ENCODE measurements around the gene BCKDHA. TPM values are rescaled to one million over a fixed set of nuclear protein-coding genes. Genes with fewer than 3 reads are reported as not detected.
A peak's percentile ranks its signal among the peaks of the same experiment; 100 is the strongest.

The BCKDHA gene
- total RNA-seq (10 to 100 TPM; 21.0 to 36.1 (median 33.0) TPM), polyA plus RNA-seq (50.4 TPM)
- long read RNA-seq, donor 1, transcript BCKDHA-201 (9 exons, 2,103 nt) = major isoform, 132 of 151 reads
- long read RNA-seq, donor 1, partial matches to known transcripts = 8 of 151 reads
- long read RNA-seq, donor 1, other reads (novel, unspliced or antisense) = 11 of 151 reads
- long read RNA-seq, donor 2, transcript BCKDHA-201 (9 exons, 2,103 nt) = major isoform, 69 of 95 reads
- long read RNA-seq, donor 2, partial matches to known transcripts = 5 of 95 reads
- long read RNA-seq, donor 2, other reads (novel, unspliced or antisense) = 21 of 95 reads
- long read RNA-seq, donor 3, transcript BCKDHA-201 (9 exons, 2,103 nt) = major isoform, 215 of 264 reads
- long read RNA-seq, donor 3, partial matches to known transcripts = 25 of 264 reads
- long read RNA-seq, donor 3, other reads (novel, unspliced or antisense) = 24 of 264 reads
- long read RNA-seq, donor 4, transcript BCKDHA-201 (9 exons, 2,103 nt) = major isoform, 98 of 119 reads
- long read RNA-seq, donor 4, partial matches to known transcripts = 10 of 119 reads
- long read RNA-seq, donor 4, other reads (novel, unspliced or antisense) = 11 of 119 reads

GRCh38 chr19:41397086-41398049 lies at the start of gene BCKDHA, which contains the start of gene EXOSC5:
Gene BCKDHA (plus strand): TSS chr19:41397818. CDS start chr19:41397828, 10 bp downstream.
Gene EXOSC5 (minus strand): TSS chr19:41397359. CDS start chr19:41397328, 31 bp downstream.
- Histone ChIP-seq H3K27me3 (ENCODE audit: control insufficient read depth, insufficient read depth) (no peaks in the 10 kb centered on the region), H3K4me3 (ENCODE audit: low read length) (peak within 1 kb of the TSS; percentile 98), H3K4me1 (ENCODE audit: control insufficient read depth, insufficient read depth, low read length) (peaks cover 6% of the 10 kb centered on the region), H3K27ac (ENCODE audit: low read length) (peak within 1 kb of the TSS; percentile 89), H3K9me3 (ENCODE audit: control insufficient read depth, low read length) (no peaks in the 10 kb centered on the region)
- peak; percentile 97 to 98 for ATAC-seq
- DNase-seq = peak; percentile 99 to 100 (median 99)
- under 1% methylated on average over 50 of the region's 50 CpGs for WGBS
- intact Hi-C loops (cut with DNase I) = no loop called here

DNA sequence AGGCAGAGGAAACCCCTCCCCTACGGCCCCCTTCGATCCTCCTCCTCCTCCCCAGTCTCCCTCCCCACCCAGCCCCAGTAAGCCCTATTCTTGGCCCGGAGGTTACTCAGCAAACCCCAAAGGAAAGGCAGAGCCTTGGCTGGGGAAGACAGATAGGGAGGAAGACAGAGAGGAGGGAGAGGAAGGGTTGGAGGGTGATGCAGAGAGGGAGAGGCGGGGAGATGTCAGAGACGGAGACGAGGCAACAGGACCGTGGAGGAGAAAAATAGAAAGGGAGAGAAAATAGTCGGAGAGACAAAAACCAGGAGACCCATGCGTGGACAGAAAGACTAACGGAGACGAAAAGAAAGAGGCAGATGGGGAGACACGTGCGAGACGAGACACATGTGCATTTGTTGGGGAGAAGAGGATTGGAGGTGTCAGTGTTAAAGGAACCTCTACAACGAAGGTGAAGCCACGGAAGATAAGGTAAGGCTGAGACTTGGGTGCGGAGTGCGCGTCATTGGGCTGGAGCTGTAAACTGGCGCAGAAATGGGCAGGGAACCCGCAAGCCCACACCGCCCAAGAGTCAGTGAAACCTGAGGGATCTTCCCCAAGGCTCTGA lies 46.8 kb upstream of the BCKDHA start:
- WGBS = 8% methylated on average over 22 of the region's 22 CpGs
- no peaks in the 10 kb centered on the region for H3K27me3 ChIP-seq (ENCODE audit: control insufficient read depth, insufficient read depth)
- peaks cover 3% of the 10 kb centered on the region for H3K4me1 ChIP-seq (ENCODE audit: control insufficient read depth, insufficient read depth, low read length)
- intact Hi-C loops (cut with DNase I) = loop anchor here in 1 of 4 donors (10.0 kb wide), 1 partner anchor 84 kb away; the partner anchor contains the start of gene DMAC2
- H3K9me3 ChIP-seq (ENCODE audit: control insufficient read depth, low read length) = no peaks in the 10 kb centered on the region
- H3K27ac ChIP-seq (ENCODE audit: low read length) = peak overlapping the region; percentile 31
- DNase-seq = peak; percentile 28 to 63 (median 43)
- ATAC-seq = peak in 1 of 2 donors; percentile 10
- H3K4me3 ChIP-seq (ENCODE audit: low read length) = peak overlapping the region; percentile 93

DNA sequence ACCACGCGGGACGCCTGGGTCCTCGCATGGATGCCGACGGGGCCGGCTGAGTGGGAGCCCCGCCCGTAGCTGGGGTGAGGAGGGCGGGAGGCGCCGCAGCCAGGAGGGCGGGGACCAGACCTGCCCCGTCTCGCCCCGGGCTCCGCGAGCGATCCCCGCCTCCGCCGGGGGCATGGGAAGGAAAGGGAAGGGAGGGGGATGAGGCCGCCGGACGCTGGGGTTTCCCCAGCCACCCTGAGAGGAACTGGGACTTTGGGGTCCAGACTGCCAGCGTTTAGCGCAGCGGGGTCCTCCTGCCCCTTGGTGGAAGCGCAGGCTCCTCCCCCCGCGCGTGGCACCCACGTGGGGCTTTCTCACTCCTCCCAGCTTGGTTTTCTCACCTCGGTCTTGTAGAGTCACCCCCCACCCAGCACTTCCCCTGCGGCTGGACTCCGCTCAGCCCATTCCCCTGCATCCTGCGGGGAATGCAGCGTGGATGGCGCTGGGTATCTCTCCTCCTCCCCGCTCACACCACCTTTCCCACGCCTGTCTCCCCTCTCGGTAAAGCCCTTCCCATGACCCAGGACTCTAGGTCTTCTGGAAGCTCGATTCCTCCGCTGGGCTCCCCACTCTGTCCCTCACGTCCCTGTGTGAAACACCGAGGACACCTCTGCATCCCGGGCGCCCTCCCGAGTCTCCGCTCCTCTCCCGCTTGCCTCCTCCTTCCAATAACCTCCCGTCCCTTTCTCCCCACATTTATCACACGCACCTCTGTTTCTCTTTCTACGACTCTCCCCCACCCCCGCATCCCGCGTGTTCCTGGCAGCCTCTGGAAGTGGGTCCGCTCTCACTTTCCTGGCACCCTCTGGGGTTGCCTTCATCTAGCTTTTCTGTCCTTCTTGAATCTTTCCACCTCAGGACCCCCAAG lies 46.0 kb upstream of the BCKDHA start:
- WGBS = under 1% methylated on average over 58 of the region's 58 CpGs
- Histone ChIP-seq H3K4me3 (ENCODE audit: low read length) (peak overlapping the region; percentile 93), H3K27ac (ENCODE audit: low read length) (peak overlapping the region; percentile 54), H3K9me3 (ENCODE audit: control insufficient read depth, low read length) (no peaks in the 10 kb centered on the region), H3K27me3 (ENCODE audit: control insufficient read depth, insufficient read depth) (no peaks in the 10 kb centered on the region), H3K4me1 (ENCODE audit: control insufficient read depth, insufficient read depth, low read length) (peaks cover 3% of the 10 kb centered on the region)
- intact Hi-C loops (cut with DNase I) = loop anchor here in 1 of 4 donors (10.0 kb wide), 1 partner anchor 83 kb away; the partner anchor contains the start of gene DMAC2
- peak; percentile 75 to 79 for ATAC-seq
- DNase-seq = peak; percentile 79 to 91 (median 90)

- H3K9me3 ChIP-seq (ENCODE audit: control insufficient read depth, low read length) = no peaks in the 10 kb centered on the region
- H3K4me1 ChIP-seq (ENCODE audit: control insufficient read depth, insufficient read depth, low read length) = peaks cover 3% of the 10 kb centered on the region
- WGBS = 2% methylated on average over 12 of the region's 12 CpGs
- peak overlapping the region; percentile 8 for H3K27ac ChIP-seq (ENCODE audit: low read length)
- intact Hi-C loops (cut with DNase I) = loop anchor here in 1 of 4 donors (10.0 kb wide), 1 partner anchor 83 kb away; the partner anchor contains the start of gene DMAC2
- ATAC-seq (no peak), DNase-seq (no peak)
- H3K4me3 ChIP-seq (ENCODE audit: low read length) = peak overlapping the region; percentile 93
- no peaks in the 10 kb centered on the region for H3K27me3 ChIP-seq (ENCODE audit: control insufficient read depth, insufficient read depth)
Observed at GRCh38 chr19:41352279-41352608, 45.4 kb upstream of the BCKDHA start.

DNA sequence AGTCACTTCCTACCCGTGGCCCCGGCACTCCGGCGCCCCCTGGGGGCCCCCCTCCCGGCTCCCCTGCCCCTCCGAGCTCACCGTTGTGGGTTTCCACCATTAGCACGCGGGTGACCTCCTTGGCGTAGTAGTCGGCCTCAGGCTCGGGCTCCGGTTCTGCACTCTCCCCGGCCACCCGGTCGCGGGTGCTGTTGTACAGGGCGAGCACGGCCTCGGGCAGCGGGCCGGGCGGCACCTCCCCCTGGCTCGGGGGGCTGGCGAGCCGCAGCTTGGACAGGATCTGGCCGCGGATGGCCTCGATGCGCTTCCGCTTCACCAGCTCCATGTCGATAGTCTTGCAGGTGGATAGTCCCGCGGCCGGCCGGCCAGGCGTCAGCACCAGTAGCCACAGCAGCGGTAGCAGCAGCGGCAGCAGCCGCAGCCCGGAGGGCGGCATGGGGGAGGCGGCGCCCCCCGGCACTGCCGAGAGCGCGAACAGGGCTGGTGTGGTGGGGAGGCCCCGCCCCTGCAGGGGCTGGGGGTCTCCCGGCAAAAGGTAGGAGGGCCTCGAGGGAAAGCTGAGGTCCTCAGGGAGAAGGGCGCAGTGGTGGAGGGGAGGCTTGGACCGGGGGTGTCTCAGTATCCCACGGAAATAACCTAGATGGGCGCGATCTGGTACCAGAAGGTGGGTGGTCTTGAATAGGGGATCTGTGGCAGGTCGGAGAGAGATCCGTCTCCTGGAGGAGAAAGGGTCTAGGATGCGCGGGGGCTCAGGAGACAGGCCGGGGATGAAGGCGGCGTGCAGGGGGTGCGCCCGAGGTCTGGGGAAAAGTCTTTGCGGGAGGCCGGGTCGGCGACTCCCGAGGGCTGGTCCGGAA lies 44.8 kb upstream of the BCKDHA start:
- Histone ChIP-seq H3K9me3 (ENCODE audit: control insufficient read depth, low read length) (no peaks in the 10 kb centered on the region), H3K4me1 (ENCODE audit: control insufficient read depth, insufficient read depth, low read length) (peaks cover 3% of the 10 kb centered on the region), H3K27me3 (ENCODE audit: control insufficient read depth, insufficient read depth) (no peaks in the 10 kb centered on the region), H3K27ac (ENCODE audit: low read length) (peak overlapping the region; percentile 79), H3K4me3 (ENCODE audit: low read length) (peak overlapping the region; percentile 93)
- DNase-seq (peak; percentile 72 to 91 (median 87)), ATAC-seq (peak; percentile 15 to 30)
- intact Hi-C loops (cut with DNase I) = loop anchor here in 1 of 4 donors (10.0 kb wide), 1 partner anchor 82 kb away; the partner anchor contains the start of gene DMAC2
- under 1% methylated on average over 71 of the region's 71 CpGs for WGBS

DNA sequence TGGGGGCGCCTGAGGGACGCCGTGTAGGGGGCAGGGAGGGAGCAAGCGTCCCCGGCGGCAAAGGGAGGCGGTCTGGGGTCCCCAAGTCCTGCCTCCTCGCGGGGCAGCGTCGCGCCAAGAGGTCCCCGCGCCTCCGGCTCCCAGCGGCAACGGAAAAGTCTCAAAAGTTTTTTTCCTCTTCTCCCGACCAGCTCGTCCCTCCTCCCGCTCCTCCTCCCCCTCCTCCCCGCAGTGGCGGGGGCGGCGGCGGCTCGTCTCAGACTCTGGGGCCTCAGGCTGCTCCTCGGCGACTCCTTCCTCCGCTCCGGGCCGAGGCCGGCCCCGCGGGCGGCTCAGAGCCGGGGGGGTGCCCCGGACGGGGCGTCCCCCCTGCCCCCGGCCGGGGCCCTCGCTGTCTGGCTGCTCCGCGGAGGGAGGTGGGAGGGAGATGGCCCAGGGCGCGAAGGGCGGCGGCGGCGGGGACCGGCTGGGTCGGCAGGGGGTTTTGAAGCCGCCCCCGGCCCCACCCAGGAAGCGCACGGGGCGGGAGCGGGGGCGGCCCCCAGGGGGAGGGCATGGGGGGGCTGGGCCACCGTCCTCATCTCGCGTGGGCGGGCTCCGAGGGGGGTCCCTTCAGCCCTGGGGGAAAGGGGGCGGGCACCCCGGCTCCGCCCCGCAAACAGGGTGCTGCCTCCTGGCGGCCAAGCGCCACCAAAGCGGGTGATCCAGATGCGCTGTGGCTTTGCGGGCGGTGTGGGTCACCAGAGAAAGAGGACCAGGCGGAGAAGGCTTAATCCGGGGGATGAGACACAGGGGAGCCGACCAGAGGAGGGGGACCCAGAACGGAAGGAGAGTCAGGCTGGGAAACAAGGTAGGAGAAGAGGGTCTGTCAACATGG lies 43.9 kb upstream of the BCKDHA start, which contains the start of gene TGFB1:
Gene TGFB1, minus strand, starts transcription at position 457 of the 877 bp plus-strand sequence. CDS start 878 bp downstream, outside the sequence.
- DNase-seq (peak; percentile 90 to 97 (median 96)), ATAC-seq (peak; percentile 71 to 83)
- no peaks in the 10 kb centered on the region for H3K9me3 ChIP-seq (ENCODE audit: control insufficient read depth, low read length)
- H3K4me3 ChIP-seq (ENCODE audit: low read length) = peak within 1 kb of the TSS; percentile 93
- intact Hi-C loops (cut with DNase I) = loop anchor here in 1 of 4 donors (10.0 kb wide), 1 partner anchor 81 kb away; the partner anchor contains the start of gene DMAC2
- under 1% methylated on average over 78 of the region's 78 CpGs for WGBS
- H3K4me1 ChIP-seq (ENCODE audit: control insufficient read depth, insufficient read depth, low read length) = peaks cover 3% of the 10 kb centered on the region
- peak within 1 kb of the TSS; percentile 79 for H3K27ac ChIP-seq (ENCODE audit: low read length)
- H3K27me3 ChIP-seq (ENCODE audit: control insufficient read depth, insufficient read depth) = no peaks in the 10 kb centered on the region

- 88% methylated on average over 23 of the region's 23 CpGs for WGBS
- Histone ChIP-seq H3K4me3 (ENCODE audit: low read length) (peak overlapping the region; percentile 93), H3K9me3 (ENCODE audit: control insufficient read depth, low read length) (no peaks in the 10 kb centered on the region), H3K27me3 (ENCODE audit: control insufficient read depth, insufficient read depth) (no peaks in the 10 kb centered on the region), H3K4me1 (ENCODE audit: control insufficient read depth, insufficient read depth, low read length) (peaks cover 3% of the 10 kb centered on the region), H3K27ac (ENCODE audit: low read length) (no peak overlapping the region)
- ATAC-seq = no peak
- DNase-seq = peak in 2 of 3 donors; percentile 66 to 69
- intact Hi-C loops (cut with DNase I) = loop anchor here in 1 of 4 donors (10.0 kb wide), 1 partner anchor 80 kb away; the partner anchor contains the start of gene DMAC2
Observed at GRCh38 chr19:41354343-41354953, 43.2 kb upstream of the BCKDHA start.

- Histone ChIP-seq H3K4me1 (ENCODE audit: control insufficient read depth, insufficient read depth, low read length) (peaks cover 3% of the 10 kb centered on the region), H3K27me3 (ENCODE audit: control insufficient read depth, insufficient read depth) (no peaks in the 10 kb centered on the region), H3K4me3 (ENCODE audit: low read length) (no peak overlapping the region), H3K9me3 (ENCODE audit: control insufficient read depth, low read length) (no peaks in the 10 kb centered on the region), H3K27ac (ENCODE audit: low read length) (no peak overlapping the region)
- DNase-seq (no peak), ATAC-seq (no peak)
- intact Hi-C loops (cut with DNase I) = loop anchor here in 1 of 4 donors (5.0 to 10.0 kb wide), 2 partner anchors 33 to 80 kb away; partner anchors contain the start of gene DMAC2
- WGBS = 68% methylated on average over 1 of the region's 1 CpG
Observed at GRCh38 chr19:41355035-41355434, 42.6 kb upstream of the BCKDHA start.

Data from right cardiac atrium (tissue), 5 donors.